GM18873 (cell line): ENCODE measurements around the gene KRTAP5-8.
"Not testable (repeated sequence)": the region's sequence is repeated elsewhere in the genome, so short reads cannot be mapped to it uniquely, and the experiment has no call there.

Experiments used
- ATAC-seq: cut with Tn5 transposase; IDR thresholded peaks from one replicate; pipeline ENCODE4 v1.9.1; 2021; ENCODE audit warnings: mild to moderate bottlenecking, moderate library complexity, moderate number of reproducible peaks; ENCODE audit not compliant: unreplicated experiment, low FRiP score

KRTAP5-8 gene

DNA sequence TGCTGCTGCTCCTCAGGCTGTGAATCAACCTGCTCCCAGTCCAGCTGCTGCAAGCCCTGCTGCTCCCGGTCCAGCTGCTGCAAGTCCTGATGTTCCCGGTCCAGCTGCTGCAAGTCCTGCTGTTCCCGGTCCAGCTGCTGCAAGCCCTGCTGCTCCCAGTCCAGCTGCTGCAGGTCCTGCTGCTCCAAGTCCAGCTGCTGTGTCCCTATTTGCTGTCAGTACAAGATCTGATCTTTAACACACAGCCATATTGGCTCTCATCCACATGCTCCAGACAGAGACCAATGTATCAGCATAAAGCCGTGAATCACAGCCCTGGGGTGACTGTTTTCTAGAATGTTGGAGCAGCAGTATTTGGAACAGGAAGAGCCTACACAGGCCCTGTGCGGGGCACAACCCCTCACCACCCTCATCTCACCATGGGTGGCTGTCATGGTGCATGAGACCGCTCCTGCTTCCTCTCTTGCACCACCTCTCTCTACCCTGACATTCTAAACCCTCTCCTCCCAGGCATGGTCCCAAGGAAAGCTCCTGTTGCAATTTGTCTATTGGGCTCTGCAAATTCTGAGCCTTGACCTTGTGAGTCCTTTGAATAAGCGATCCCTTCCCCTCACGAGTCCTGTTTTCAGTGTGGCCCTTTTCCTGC lies 31.0 kb downstream of the KRTAP5-8 start:
- ATAC-seq = no peak

DNA sequence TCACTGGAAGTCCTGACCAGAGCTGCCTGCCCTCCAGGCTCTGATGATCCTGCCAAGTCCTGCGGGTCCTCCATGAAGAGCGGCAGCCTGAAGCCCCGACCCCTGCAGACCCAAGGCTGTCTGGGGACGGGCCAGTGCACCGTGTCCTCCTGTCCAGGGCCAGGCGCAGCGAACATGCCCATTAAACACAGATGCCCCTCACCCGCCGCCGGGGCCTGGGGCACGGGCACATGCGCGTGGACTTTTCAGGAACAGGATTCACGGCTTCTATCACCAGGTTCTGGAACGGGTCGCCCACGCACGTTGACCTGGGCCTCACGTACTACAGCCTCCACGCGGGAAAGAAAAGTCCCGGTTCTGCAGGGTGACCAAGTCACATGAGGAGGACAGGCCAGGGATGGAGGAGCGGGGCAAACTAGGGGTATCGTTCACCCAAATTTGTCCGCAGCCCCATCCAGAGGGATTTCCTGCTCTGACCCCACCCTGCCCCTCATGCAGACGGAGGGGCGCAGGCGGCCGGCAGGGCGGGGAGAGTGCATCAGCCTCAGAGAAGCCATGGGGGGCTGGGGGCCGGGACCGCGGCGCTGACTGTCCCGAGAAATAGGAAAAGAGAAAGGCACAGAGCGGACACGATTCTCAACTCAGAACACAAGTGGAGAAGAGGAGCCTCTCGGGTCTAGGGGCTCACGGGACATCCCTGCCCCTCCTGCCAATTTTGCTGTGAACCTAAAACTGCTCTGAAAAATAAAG lies 33.5 kb downstream of the KRTAP5-8 start:
- not testable (repeated sequence) for ATAC-seq

DNA sequence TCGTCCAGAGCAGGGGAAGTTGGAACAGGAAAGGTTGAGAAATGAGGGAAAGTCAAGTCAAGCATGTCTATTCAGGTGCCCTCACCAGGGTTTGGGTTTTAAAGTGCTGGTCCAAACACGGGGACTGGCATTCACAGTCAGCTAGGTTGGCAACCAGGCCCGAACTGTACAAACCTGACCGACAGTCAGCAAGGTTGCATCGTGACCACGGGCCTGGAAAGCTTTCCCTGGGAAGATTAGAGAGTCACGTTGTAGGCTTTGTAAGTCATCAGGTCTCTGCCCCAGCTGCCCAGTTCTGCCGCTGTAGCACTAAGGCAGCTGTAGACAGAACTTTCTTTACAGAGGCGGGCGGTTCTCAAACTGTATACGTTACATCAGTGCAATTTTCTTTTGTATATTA lies 35.0 kb downstream of the KRTAP5-8 start:
- ATAC-seq = no peak

DNA sequence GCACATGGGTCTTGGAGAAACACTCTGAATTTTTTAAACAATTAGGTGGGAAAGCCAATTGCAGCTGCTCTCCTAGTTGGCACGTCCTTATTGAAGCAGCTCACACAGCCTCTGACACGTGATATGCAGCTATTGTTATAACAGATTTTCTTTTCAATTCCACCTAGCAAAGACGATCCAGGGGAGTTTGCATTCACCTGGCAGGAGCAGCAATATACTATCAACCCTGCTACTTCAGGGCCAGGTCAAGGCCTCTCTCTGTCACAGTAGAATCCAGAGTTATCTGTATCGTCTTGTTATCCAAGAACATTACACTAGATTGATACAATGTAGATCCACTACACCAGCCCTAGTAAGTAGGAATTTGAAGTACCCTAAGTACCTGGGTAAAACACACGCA lies 36.6 kb downstream of the KRTAP5-8 start:
- ATAC-seq = no peak

DNA sequence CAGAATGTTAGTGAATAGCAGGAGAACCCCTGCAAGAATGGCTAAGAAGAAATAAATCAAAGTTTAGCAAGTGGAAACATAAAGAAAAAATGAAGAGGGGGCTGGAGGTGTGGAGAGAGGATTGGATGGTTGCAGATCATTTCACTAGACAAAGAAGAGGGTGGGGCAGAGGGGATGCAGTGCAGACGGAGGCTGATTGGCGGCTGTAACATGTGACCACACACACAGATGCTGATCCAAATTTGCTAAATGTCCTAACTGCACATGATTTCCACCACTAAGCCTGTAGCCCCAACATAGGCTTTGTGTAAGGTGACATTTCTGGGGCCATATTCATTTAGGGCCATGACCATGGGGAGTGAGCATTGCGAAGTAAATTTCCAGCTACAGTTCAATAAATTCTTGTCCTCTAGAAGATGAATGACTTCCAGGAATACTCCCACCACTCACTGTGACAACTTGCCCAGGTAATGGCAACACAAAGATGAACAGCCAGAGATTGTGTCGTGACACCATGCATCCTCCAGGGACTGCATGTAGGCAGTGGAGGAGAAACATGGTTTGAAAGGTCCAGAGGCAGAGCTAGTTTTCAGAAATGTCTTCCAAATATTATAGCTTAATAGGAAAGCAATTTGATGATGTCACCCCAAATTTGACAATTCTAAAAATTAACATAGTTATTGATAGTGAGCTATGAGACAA lies 38.0 kb downstream of the KRTAP5-8 start:
- ATAC-seq = no peak

DNA sequence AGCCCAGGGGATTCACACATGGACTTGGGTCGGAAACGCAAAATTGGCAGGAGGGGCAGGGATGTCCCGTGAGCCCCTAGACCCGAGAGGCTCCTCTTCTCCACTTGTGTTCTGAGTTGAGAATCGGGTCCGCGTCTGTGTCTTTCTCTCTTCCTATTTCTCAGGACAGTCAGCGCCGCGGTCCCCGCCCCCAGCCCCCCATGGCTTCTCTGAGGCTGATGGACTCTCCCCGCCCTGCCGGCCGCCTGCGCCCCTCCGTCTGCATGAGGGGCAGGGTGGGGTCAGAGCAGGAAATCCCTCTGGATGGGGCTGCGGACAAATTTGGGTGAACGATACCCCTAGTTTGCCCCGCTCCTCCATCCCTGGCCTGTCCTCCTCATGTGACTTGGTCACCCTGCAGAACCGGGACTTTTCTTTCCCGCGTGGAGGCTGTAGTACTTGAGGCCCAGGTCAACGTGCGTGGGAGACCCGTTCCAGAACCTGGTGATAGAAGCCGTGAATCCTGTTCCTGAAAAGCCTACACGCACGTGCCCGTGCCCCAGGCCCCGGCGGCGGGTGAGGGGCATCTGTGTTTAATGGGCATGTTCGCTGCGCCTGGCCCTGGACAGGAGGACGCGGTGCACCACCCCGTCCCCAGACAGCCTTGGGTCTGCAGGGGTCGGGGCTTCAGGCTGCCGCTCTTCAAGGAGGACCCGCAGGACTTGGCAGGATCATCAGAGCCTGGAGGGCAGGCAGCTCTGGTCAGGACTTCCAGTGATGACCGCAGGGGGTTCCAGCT lies 39.1 kb downstream of the KRTAP5-8 start:
- not testable (repeated sequence) for ATAC-seq

DNA sequence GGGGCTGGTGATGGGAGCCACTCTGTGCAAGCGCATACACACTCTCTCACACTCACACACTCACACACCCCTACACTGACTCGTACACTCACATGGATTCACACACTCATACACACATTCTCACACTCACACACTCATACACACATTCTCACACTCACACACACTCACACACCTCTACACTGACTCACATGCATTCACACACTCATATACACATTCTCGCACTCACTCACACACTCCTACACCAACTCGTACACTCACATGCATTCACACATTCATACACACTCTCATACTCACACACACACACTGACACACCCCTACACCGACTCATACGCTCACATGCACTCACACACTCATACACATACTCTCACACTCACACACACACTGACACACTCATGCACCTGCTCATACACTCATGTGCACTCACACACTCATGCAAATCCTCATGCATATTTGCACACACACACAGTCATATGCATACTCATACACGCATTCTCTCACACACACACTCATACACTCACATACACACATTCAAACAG lies 39.7 kb downstream of the KRTAP5-8 start:
- no peak for ATAC-seq

DNA sequence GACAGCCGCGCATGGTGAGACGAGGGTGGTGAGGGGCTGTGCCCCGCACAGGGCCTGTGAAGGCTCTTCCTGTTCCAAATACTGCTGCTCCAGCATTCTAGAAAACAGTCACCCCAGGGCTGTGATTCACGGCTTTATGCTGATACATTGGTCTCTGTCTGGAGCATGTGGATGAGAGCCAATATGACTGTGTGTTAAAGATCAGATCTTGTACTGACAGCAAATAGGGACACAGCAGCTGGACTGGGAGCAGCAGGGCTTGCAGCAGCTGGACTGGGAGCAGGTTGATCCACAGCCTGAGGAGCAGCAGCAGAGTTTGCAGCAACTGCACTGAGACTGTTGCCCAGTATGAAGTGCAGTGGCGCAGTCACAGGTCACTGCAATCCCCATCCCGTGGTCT lies 41.7 kb downstream of the KRTAP5-8 start:
- not testable (repeated sequence) for ATAC-seq

DNA sequence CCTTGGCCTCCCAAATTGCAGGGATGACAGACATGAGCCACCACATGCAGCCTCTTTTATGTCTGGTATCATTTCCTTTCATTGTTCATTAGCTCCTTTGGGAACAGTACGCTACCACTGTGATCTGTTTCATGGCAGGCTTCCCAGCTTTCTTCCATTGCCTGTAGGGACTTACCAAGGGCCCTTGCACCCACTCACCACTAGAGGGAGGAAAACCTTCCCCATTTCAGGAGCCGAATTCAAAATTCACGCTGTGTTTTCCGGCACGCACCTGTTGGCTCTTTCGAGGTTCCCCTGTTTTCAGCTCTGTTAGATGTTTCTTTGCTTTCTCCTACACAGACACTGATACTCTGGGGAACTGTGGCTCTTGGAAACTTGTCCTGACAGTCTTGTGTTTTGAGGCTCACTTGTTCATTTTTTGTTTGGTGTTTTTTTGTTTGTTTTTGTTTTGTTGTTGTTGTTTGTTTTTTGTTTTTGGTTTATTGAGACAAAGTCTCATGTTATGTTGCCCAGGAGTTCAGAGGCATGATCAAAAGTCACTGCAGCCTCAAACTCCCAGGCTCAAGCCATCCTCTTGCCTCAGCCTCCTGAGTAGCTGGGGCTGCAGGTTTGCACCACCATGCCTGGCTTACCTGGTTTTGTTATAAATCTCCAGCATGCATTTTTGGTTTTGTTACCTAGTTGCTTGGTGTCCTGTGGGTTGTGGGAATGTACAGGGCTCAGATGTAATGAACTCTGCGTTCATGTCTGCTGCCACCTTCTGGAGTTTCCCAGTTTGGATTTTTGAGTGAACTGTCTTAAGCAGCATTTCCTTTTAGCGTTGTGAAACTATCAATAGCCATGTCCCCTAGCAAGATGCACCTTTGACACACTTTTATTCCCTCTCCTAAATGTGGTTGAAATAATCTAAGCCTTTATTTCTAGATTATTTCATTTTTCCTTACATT lies 42.5 kb downstream of the KRTAP5-8 start:
- ATAC-seq = no peak

DNA sequence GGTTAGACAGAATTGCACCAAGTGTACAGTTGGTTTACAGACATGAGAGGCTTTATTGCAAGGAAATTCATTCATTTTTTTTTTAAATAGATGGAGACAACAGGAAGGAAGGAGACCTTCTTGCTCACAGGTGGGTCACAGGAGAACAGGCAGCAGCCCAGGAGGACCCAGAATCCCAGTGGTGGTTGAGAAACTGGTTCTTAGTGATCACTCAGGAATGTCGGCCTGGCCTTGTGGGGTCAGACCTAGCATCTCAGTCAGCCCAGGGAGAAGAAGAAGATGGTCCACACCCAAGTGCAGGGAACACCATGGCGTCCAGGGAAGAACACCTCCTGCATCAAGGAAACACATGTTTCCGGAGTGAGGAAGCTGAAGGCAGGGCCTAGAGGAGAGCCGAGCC lies 44.0 kb downstream of the KRTAP5-8 start:
- no peak for ATAC-seq

DNA sequence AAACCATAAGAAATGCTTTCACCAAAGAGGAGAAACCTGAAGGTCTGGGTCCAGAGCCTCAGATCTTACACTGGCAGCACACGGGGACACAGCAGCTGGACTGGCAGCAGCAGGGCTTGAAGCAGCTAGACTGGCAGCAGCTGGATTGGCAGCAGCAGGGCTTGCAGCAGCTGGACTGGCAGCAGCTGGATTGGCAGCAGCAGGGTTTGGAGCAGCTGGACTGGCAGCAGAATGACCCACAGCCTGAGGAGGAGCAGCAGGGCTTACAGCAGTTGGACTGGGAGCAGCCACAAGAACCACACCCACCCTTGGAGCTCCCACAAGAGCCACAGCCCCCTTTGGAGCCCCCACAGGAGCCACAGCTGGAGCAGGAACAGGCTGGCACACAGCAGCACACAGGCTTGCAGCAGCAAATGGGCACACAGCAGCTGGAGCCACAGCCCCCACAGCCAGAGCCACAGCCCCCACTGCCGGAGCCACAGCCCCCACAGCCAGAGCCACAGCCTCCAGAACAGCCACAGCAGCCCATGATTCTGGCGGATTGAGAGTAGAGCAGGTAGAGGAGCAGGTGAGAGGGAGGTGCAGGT lies 44.6 kb downstream of the KRTAP5-8 start, which contains the start of gene KRTAP5-11:
Gene KRTAP5-11, minus strand, starts transcription at position 567 of the 587 bp plus-strand sequence. Its CDS starts 38 bp downstream, at position 529.
- no peak for ATAC-seq

DNA sequence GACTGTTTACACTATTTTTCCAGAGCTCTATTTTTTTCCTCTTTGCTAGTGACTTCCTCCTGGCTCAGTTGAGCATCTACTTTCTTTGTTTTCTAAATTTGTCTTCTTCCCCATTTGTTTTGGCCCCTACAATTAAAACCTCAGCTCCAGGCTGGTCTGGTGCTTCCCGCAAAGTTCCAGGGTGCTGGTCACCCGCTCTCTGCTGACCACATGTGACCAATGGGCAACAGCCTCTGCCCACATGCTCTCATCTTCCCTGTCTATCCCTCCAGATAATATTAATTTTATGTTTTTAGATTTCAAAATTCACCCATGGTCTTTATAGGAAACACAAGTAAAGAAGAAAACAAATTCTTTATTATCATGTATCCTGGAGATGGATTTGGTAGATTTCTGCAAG lies 45.1 kb downstream of the KRTAP5-8 start:
- ATAC-seq = not testable (repeated sequence)

DNA sequence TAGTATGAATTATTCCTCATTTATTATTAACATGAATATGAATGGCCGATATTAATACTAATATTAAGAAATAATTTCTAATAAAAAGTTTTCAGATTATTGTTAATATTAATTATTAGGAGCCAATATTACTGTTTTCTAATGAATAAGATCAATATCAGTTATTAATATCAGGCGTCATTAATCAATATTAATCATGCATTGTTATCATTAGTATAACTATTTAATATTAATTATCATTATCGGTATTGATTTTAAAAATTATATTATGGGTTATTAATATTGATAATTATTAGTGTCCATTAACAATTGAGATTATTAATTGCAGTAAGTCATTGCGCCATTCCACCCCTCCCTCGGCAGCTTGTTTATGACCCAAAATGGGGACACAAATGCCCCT lies 47.8 kb downstream of the KRTAP5-8 start:
- ATAC-seq = not testable (repeated sequence)

DNA sequence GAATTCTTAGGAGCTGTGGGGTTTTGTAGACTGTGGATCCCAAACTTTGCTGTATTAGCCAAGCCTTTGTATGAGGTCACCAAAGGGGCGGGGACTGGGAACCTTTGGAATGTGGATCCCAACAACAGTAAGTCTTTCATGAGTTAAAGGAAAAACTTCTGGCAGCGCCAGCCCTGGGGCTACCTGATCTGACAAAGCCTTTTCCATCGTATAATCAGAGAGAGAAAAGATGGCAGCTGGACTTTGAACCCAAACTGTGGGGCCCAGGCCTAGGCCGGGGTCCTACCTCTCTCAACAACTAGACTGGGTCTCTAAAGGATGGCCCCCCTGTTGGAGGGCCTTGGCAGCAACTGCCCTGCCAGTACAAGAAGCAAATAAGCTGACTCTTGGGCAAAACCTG lies 50.5 kb downstream of the KRTAP5-8 start:
- ATAC-seq = not testable (repeated sequence)
